HuH-7 (cell line): ENCODE measurements around the gene C6orf118.

Experiments
- DNase-seq: peaks from one replicate; pipeline ENCODE4 v3.0.0; 2011; ENCODE audit warnings: low spot score

The C6orf118 gene

GRCh38 chr6:165308926-165309731 lies at the start of gene C6orf118:
TSS of gene C6orf118 (minus strand) at chr6:165309605. CDS start at chr6:165309586, 19 bp downstream.
- no peak for DNase-seq

- DNase-seq: no peak
Measured at GRCh38 chr6:165345700-165346099, 36.3 kb upstream of the C6orf118 start.

GRCh38 chr6:165340532-165340931 lies 31.1 kb upstream of the C6orf118 start:
- no peak for DNase-seq

GRCh38 chr6:165325609-165326008 lies 16.2 kb upstream of the C6orf118 start:
- DNase-seq: no peak

GRCh38 chr6:165321555-165322145 lies 12.2 kb upstream of the C6orf118 start:
- DNase-seq: no peak

- DNase-seq: no peak
Measured at GRCh38 chr6:165321150-165321549, 11.7 kb upstream of the C6orf118 start.

GRCh38 chr6:165317723-165318122 lies 8.3 kb upstream of the C6orf118 start:
- no peak for DNase-seq

- DNase-seq: no peak
Measured at GRCh38 chr6:165306955-165307354, 2.5 kb downstream of the C6orf118 start.

- DNase-seq: no peak
Measured at GRCh38 chr6:165301372-165302246, 7.8 kb downstream of the C6orf118 start.

- DNase-seq: no peak
Measured at GRCh38 chr6:165300422-165300936, 8.9 kb downstream of the C6orf118 start.

- DNase-seq: no peak
Measured at GRCh38 chr6:165298875-165299274, 10.5 kb downstream of the C6orf118 start.

GRCh38 chr6:165298402-165298801 lies 11.0 kb downstream of the C6orf118 start:
- no peak for DNase-seq

- DNase-seq: no peak
Measured at GRCh38 chr6:165292657-165293056, 16.7 kb downstream of the C6orf118 start.

GRCh38 chr6:165274611-165275010 lies 34.8 kb downstream of the C6orf118 start:
- DNase-seq: no peak

- no peak for DNase-seq
Measured at GRCh38 chr6:165272585-165272984, 36.8 kb downstream of the C6orf118 start.

GRCh38 chr6:165268987-165269386 lies 40.4 kb downstream of the C6orf118 start:
- no peak for DNase-seq

- DNase-seq: no peak
Measured at GRCh38 chr6:165266621-165267020, 42.8 kb downstream of the C6orf118 start.

- no peak for DNase-seq
Measured at GRCh38 chr6:165266191-165266590, 43.2 kb downstream of the C6orf118 start.

GRCh38 chr6:165260462-165260861 lies 48.9 kb downstream of the C6orf118 start:
- no peak for DNase-seq

- DNase-seq: no peak
Measured at GRCh38 chr6:165249808-165250207, 59.6 kb downstream of the C6orf118 start.

- DNase-seq: no peak
Measured at GRCh38 chr6:165245701-165246100, 63.7 kb downstream of the C6orf118 start.

GRCh38 chr6:165245287-165245686 lies 64.1 kb downstream of the C6orf118 start:
- no peak for DNase-seq
